Measurements from ENCODE around the gene CCDC24. TPM values are rescaled to one million over a fixed set of nuclear protein-coding genes. Genes with fewer than 3 reads are reported as not detected.

The CCDC24 gene
- total and polyA plus RNA-seq, 9 of the 15 experiments (the other 6 are each of a cell fraction or from before 2014, with no cell fraction given) = 0.31 to 4.5 (median 1.5) TPM

GRCh38 chr1:44044071-44044801, 52.8 kb downstream of the CCDC24 start (continued):
- TF ChIP-seq TSHZ1 (CRISPR knock-in tag; IDR thresholded peaks at IDR 0.05) (no peak), PATZ1 (CRISPR knock-in tag; IDR thresholded peaks at IDR 0.05; ENCODE audit: borderline replicate concordance) (no peak), POLR2AphosphoS2 (IDR thresholded peaks at IDR 0.05; ENCODE audit: low read length) (no peak), PTRF (tag; IDR thresholded peaks at IDR 0.05) (no peak), POLR2A (conservative IDR thresholded peaks at IDR 0.05) (no peak), IFI16 (CRISPR knock-in tag; IDR thresholded peaks at IDR 0.05) (0 out of 2 replicates have a peak, but pooled peaks have one; percentile 32), EGR1 (conservative IDR thresholded peaks at IDR 0.05) (peak; percentile 39), ZBTB11 (CRISPR knock-in tag; IDR thresholded peaks at IDR 0.05) (peak in 1 of 3 experiments; percentile 50; a peak in 2 of 6 replicates), ZNF518B (CRISPR knock-in tag; IDR thresholded peaks at IDR 0.05) (no peak), HBP1 (CRISPR knock-in tag; IDR thresholded peaks at IDR 0.05) (0 out of 2 replicates have a peak, but pooled peaks have one; percentile 8), ATF1 (CRISPR knock-in tag; IDR thresholded peaks at IDR 0.05) (no peak), ATF1 (tag; IDR thresholded peaks at IDR 0.05) (no peak; the same call in 1 of the 2 replicates)
